Tibial artery (tissue), 4 donors: Measurements from ENCODE around the gene CLEC10A.
"Not testable (repeated sequence)": the region's sequence is repeated elsewhere in the genome, so short reads cannot be mapped to it uniquely, and the experiment has no call there.

Source experiments
- DNase-seq, 2 donors: peaks; one replicate each; pipeline ENCODE4 v3.0.0-alpha.2; 2019
- H3K27ac ChIP-seq, 2 donors: fragments of 200-600 bp; sonication (generic) in 1 of 2; 1 replicate in 1 of 2; 2 replicates in 1 of 2; pipeline ENCODE4 v1.5.1; 2018 to 2019; ENCODE audit warnings: mild to moderate bottlenecking in 1 of 2
- H3K27me3 ChIP-seq, 2 donors: fragments of 200-600 bp; sonication (generic) in 1 of 2; one replicate each; pipeline versions ENCODE4 v1.5.1 to v1.6.0; 2016 to 2019
- H3K36me3 ChIP-seq, 3 donors: fragments of 200-600 bp; sonication (generic) in 2 of 3; one replicate each; pipeline ENCODE4 v1.5.1; 2016 to 2019; ENCODE audit warnings: mild to moderate bottlenecking in 2 of 3
- H3K4me1 ChIP-seq, 4 donors: fragments of 200-600 bp; sonication (generic) in 2 of 4; 1 replicate in 3 of 4; 2 replicates in 1 of 4; pipeline ENCODE4 v1.5.1; 2016 to 2019
- H3K4me3 ChIP-seq, 2 donors: fragments of 200-600 bp; sonication (generic) in 1 of 2; 1 replicate in 1 of 2; 2 replicates in 1 of 2; pipeline ENCODE4 v1.5.1; 2018 to 2019; ENCODE audit warnings: mild to moderate bottlenecking in 2 of 2
- H3K9me3 ChIP-seq, 3 donors: fragments of 200-600 bp; sonication (generic) in 1 of 3; one replicate each; pipeline ENCODE4 v1.5.1; 2016 to 2019
- CTCF ChIP-seq, 2 experiments: fragments of 200-600 bp in 1 of 2; fragments of 450-650 bp in 1 of 2; IDR thresholded peaks; one replicate each; pipeline ENCODE4 v1.5.1; 2017 to 2019; ENCODE audit warnings: antibody characterized with exemption in 2 of 2, mild to moderate bottlenecking in 1 of 2, moderate library complexity in 1 of 2
- intact Hi-C: fragments of 100-400 bp; cut with DNase I; formaldehyde crosslinking; loops from one replicate; pipeline ENCODE4 v1.15.0; 2023; ENCODE audit warnings: low total_unique reads

The CLEC10A gene

DNA sequence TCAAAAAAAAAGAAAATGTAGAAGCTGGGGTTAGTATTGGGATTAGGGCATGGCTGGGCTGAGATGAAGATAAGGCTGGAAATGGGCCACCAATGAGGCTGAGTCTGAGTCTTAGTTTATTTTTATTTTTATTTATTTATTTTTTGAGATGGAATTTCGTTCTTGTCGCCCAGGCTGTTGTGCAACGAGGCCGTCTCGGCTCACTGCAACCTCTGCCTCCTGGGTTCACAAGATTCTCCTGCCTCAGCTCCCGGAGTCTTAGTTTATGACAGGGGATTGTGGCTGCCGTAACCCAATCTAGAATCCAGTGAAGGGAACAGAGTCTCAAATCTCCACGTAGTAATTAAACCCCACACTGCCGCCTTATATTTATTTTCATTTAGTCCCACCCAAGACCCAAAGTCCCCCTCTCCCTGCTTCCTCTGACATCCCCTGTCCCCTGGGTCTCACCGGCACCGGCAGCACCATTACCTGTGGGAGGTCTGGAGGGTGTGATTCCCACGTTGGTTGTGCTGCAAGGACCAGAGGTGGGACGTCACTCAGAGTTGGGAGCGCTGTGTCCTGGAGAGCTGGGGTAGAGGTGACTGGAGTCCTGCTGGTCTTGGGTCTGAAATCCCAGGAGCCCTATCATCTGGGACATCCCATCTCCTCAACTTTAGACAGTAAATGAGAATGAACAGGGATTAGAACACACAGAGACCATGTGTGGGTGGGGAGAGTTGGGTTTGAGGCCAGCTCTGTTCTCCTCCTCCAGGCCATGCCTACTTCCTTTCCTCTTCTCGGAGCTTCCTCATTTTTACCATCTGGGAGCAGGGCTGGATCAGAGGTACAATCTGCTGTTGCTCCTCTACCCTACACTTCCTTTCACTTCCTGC, at the start of gene CLEC10A:
CLEC10A (minus strand) TSS at position 671 of the 875 bp plus-strand sequence. CDS start 1,439 bp downstream, outside the sequence.
- Histone ChIP-seq H3K4me3 (no peak within 1 kb of the TSS), H3K27me3 (no peaks in the 10 kb centered on the region), H3K27ac (no peak within 1 kb of the TSS), H3K9me3 (no peaks in the 10 kb centered on the region), H3K36me3 (no peaks in the 10 kb centered on the region), H3K4me1 (peaks cover 0 to 4% (median 0%) of the 10 kb centered on the region in 4 donors)
- peak; percentile 57 to 59 for DNase-seq
- TF ChIP-seq CTCF (IDR thresholded peaks at IDR 0.05): no peak
- intact Hi-C loops: no loop called here

DNA sequence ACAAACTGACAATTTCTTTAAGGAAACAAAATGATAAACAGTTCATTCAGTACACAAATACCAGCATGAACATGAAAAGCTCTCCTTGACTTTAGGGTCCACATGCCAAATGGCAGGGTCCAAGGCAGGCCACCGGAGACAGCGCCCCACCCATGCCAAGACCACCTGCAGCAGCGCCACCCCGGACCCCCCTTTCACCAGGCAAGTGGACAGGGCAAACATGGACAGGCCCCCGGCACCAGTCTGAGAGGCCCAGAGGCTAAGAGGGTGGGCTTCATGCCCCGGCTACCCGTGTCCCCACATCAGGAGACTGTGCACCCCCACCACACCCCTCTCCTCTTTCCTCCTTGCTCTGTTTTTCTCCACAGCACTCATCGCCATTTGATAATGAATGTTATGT, 49.3 kb upstream of the CLEC10A start:
- no peak for TF ChIP-seq CTCF (IDR thresholded peaks at IDR 0.05)
- Histone ChIP-seq H3K36me3 (no peaks in the 10 kb centered on the region), H3K27me3 (peaks cover 0 to 45% of the 10 kb centered on the region in 2 donors), H3K9me3 (no peaks in the 10 kb centered on the region), H3K27ac (no peak overlapping the region), H3K4me1 (no peaks in the 10 kb centered on the region), H3K4me3 (no peak overlapping the region)
- DNase-seq: no peak
- intact Hi-C loops: no loop called here

DNA sequence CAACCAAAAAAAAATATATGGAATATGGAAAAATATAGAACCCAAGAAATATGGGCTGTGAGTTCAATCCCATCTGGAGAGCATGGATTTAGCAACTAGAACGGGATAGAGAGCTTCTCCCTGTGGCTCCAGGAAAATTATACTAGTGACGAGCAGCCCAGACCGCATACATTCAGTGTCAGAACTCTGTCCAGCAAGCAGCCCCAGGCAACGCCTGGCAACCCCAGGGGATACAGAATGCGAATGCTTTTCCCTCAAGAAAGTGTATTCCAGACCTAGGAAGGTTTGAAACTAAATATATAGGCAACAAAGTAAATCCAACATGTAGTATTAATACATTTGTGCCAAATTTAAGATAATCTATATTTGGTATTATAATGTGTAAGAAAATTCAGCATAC, 48.1 kb upstream of the CLEC10A start:
- Histone ChIP-seq H3K9me3 (no peaks in the 10 kb centered on the region), H3K4me3 (no peak overlapping the region), H3K36me3 (no peaks in the 10 kb centered on the region), H3K4me1 (no peaks in the 10 kb centered on the region), H3K27ac (no peak overlapping the region), H3K27me3 (peaks cover 0 to 44% of the 10 kb centered on the region in 2 donors)
- TF ChIP-seq CTCF (IDR thresholded peaks at IDR 0.05): no peak
- DNase-seq: no peak
- intact Hi-C loops: no loop called here

- intact Hi-C loops, H3K9me3 ChIP-seq, DNase-seq, H3K36me3 ChIP-seq, H3K4me1 ChIP-seq, H3K4me3 ChIP-seq, H3K27ac ChIP-seq: not testable (repeated sequence)
- peaks cover 0 to 39% of the 10 kb centered on the region in 2 donors for H3K27me3 ChIP-seq
These were observed 47.5 kb upstream of the CLEC10A start for GRCh38 chr17:7127501-7127900.

DNA sequence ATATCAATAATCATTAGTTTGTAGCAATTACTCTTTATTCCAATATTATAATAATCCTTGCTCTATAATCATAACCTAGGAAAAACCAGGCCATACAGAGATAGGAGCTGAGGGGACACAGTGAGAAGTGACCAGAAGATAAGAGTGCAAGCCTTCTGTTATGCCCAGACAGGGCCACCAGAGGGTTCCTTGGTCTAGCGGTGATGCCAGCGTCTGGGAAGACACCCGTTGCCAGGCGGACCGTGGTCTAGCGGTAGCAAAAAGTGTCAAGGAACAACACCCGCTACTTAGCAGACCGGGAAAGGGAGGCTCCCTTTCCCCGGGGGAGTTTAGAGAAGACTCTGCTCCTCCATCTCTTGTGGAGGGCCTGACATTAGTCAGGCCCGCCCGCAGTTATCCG, 46.3 kb upstream of the CLEC10A start:
- intact Hi-C loops: not testable (repeated sequence)

DNA sequence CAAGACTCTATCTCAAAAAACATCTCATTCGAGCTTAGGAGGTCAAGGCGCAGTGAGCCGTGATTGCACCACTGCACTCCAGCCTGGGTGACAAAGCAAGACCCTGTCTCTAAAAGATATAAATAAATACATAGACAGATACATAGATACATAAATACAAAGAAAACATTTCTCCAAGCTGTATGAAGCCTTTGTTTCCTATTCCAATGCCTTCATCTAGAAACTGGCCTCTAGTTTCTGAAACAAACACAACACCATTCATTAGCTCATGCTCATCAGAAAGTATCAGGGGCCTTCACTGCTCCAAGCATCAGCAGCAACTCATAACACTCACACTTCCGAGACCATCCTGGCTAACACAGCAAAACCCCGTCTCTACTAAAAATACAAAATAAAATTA, 44.9 kb upstream of the CLEC10A start:
- peaks cover 0 to 12% (median 4%) of the 10 kb centered on the region in 4 donors for H3K4me1 ChIP-seq
- no peak overlapping the region for H3K4me3 ChIP-seq
- intact Hi-C loops: no loop called here
- H3K27ac ChIP-seq: no peak overlapping the region
- H3K9me3 ChIP-seq: no peaks in the 10 kb centered on the region
- no peak for DNase-seq
- TF ChIP-seq CTCF (IDR thresholded peaks at IDR 0.05): no peak
- peaks cover 0 to 32% of the 10 kb centered on the region in 2 donors for H3K27me3 ChIP-seq
- H3K36me3 ChIP-seq: no peaks in the 10 kb centered on the region

More for the DNA sequence above, 46.3 kb upstream of the CLEC10A start:
- H3K27ac ChIP-seq, H3K9me3 ChIP-seq, H3K4me3 ChIP-seq, H3K36me3 ChIP-seq, DNase-seq: not testable (repeated sequence)
- peaks cover 0 to 12% (median 4%) of the 10 kb centered on the region in 4 donors for H3K4me1 ChIP-seq
- H3K27me3 ChIP-seq: peaks cover 0 to 30% of the 10 kb centered on the region in 2 donors
